Natural killer cell (primary cell): ENCODE data around the gene G2E3. TPM values are rescaled to one million over a fixed set of nuclear protein-coding genes. Genes with fewer than 3 reads are reported as not detected.

ENCODE experiments used
- ATAC-seq, 3 donors: fragments of 150-1000 bp in 2 of 3; fragments of 200-7000 bp in 1 of 3; cut with Tn5 transposase; 1 replicate in 1 of 3; 2 replicates in 2 of 3; pipeline ENCODE4 v1.10.0; 2021; ENCODE audit warnings: mild to moderate bottlenecking in 2 of 3, moderate library complexity in 2 of 3
- DNase-seq, 2 donors: peaks; one replicate each; pipeline versions ENCODE4 v3.0.0 to v3.0.0-alpha.2; 2013 to 2021; ENCODE audit warnings: mixed read lengths in 1 of 2
- H3K27ac ChIP-seq: one replicate; pipeline ENCODE4 v1.5.1; 2013; ENCODE audit warnings: mild to moderate bottlenecking, low read length
- H3K27me3 ChIP-seq: one replicate; pipeline ENCODE4 v1.6.1; 2013; ENCODE audit warnings: low read length; ENCODE audit not compliant: control insufficient read depth, insufficient read depth
- H3K36me3 ChIP-seq: one replicate; pipeline ENCODE4 v1.6.1; 2013; ENCODE audit warnings: low read length; ENCODE audit not compliant: control insufficient read depth, insufficient read depth
- H3K4me1 ChIP-seq: one replicate; pipeline ENCODE4 v1.6.1; 2013; ENCODE audit warnings: low read length; ENCODE audit not compliant: control insufficient read depth, insufficient read depth
- H3K4me3 ChIP-seq: one replicate; pipeline ENCODE4 v1.5.1; 2013; ENCODE audit warnings: low read length
- H3K9me3 ChIP-seq: one replicate; pipeline ENCODE4 v1.6.1; 2013; ENCODE audit warnings: low read length; ENCODE audit not compliant: control insufficient read depth, insufficient read depth
- H3K27ac Mint-ChIP-seq, 2 donors: one replicate each; pipeline ENCODE4 v1.8.0; 2022; ENCODE audit warnings: mild to moderate bottlenecking in 2 of 2, mixed read lengths in 2 of 2, moderate library complexity in 1 of 2
- H3K27me3 Mint-ChIP-seq, 2 donors: one replicate each; pipeline ENCODE4 v1.8.0; 2022; ENCODE audit warnings: low read depth in 2 of 2, mixed read lengths in 2 of 2
- H3K36me3 Mint-ChIP-seq: one replicate; pipeline ENCODE4 v1.8.0; 2022; ENCODE audit warnings: mixed read lengths
- H3K4me1 Mint-ChIP-seq, 2 donors: one replicate each; pipeline ENCODE4 v1.8.0; 2022; ENCODE audit warnings: mixed read lengths in 2 of 2
- H3K4me3 Mint-ChIP-seq: one replicate; pipeline ENCODE4 v1.8.0; 2022; ENCODE audit warnings: mild to moderate bottlenecking, moderate library complexity, mixed read lengths
- H3K9me3 Mint-ChIP-seq, 2 donors: one replicate each; pipeline ENCODE4 v1.8.0; 2022; ENCODE audit warnings: mixed read lengths in 2 of 2
- WGBS: methylation state at CpG from one replicate; pipeline ENCODE4 v1.1.7; 2013; ENCODE audit warnings: missing lambda C conversion rate; ENCODE audit not compliant: insufficient coverage; 5-methylcytosine and 5-hydroxymethylcytosine counted together
- intact Hi-C: fragments of 100-400 bp; cut with micrococcal nuclease; formaldehyde crosslinking; loops from one replicate; pipeline ENCODE4 v1.14.2; 2022
- total RNA-seq, 4 donors: library from RNA; stranded (reverse); fragments of 120-200 nt in 1 of 4; gene quantifications; one replicate each; pipeline versions ENCODE4 v1.2.3 to v1.2.4, GENCODE V29; 2013 to 2022
- TF ChIP-seq, protein P1 (sequence below): fragments of 200-600 bp; IDR thresholded peaks from one replicate; pipeline ENCODE4 v1.8.0; 2022; ENCODE audit warnings: antibody characterized with exemption

The G2E3 gene
- total RNA-seq, 3 donors from 2014 or later (not counting 1 experiment from before 2014, with no cell fraction given): 28.7 to 47.1 (median 33.4) TPM

DNA sequence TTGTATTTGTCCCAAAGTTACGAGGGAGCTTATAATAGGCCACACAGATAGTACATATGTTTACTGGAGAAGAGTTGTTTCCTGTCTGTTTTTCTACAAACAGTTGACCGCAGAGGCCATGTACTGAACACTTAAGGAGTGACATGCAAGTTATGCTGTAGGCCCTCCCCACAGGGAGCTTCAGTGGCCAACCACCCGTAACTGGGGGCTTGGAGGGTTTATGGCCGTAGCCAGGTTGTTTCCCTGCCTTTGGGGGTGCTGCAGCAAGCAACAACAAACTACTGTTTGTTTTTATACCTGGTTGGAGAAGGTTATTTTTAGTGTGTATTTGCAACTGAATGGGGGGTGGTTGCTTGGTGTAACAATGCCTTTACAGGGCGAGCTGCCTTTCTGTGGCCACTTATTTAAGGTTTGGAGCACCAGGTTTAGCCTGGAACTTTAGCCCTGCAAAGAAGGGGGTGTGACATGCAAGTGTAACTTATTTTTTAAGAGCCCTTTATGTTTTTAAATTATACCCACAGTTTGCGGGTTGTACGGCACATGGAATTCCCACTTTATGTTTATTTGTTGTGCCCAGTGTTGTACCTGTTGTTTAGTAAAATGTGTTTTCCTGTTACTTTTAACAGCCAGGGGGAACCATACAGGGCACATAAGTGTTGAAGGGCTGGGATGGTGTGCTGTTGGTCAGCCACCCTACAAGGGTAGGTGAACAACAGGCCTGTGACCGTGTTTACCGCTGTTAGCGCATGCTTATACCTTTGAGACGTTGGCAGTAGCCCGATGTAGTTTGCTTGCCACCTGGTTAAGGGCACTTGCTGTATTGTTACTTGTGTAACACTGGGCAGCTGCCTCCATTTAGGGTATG is 29.9 kb upstream of the G2E3 start:
- peaks cover 0 to 3% of the 10 kb centered on the region in 2 donors for H3K27me3 Mint-ChIP-seq
- intact Hi-C loops: no loop called here
- Histone ChIP-seq H3K4me1 (no peaks in the 10 kb centered on the region), H3K4me3 (no peak overlapping the region), H3K27ac (no peak overlapping the region), H3K36me3 (no peaks in the 10 kb centered on the region), H3K9me3 (no peaks in the 10 kb centered on the region), H3K27me3 (no peaks in the 10 kb centered on the region)
- H3K27ac Mint-ChIP-seq: no peak overlapping the region
- H3K4me3 Mint-ChIP-seq: no peak overlapping the region
- TF ChIP-seq, protein P1, sequence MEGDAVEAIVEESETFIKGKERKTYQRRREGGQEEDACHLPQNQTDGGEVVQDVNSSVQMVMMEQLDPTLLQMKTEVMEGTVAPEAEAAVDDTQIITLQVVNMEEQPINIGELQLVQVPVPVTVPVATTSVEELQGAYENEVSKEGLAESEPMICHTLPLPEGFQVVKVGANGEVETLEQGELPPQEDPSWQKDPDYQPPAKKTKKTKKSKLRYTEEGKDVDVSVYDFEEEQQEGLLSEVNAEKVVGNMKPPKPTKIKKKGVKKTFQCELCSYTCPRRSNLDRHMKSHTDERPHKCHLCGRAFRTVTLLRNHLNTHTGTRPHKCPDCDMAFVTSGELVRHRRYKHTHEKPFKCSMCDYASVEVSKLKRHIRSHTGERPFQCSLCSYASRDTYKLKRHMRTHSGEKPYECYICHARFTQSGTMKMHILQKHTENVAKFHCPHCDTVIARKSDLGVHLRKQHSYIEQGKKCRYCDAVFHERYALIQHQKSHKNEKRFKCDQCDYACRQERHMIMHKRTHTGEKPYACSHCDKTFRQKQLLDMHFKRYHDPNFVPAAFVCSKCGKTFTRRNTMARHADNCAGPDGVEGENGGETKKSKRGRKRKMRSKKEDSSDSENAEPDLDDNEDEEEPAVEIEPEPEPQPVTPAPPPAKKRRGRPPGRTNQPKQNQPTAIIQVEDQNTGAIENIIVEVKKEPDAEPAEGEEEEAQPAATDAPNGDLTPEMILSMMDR: no peak
- H3K36me3 Mint-ChIP-seq: no peaks in the 10 kb centered on the region
- 89% methylated on average over 11 of the region's 12 CpGs for whole genome bisulfite sequencing
- no peaks in the 10 kb centered on the region for H3K9me3 Mint-ChIP-seq
- no peak for DNase-seq
- no peak for ATAC-seq
- H3K4me1 Mint-ChIP-seq: no peaks in the 10 kb centered on the region

DNA sequence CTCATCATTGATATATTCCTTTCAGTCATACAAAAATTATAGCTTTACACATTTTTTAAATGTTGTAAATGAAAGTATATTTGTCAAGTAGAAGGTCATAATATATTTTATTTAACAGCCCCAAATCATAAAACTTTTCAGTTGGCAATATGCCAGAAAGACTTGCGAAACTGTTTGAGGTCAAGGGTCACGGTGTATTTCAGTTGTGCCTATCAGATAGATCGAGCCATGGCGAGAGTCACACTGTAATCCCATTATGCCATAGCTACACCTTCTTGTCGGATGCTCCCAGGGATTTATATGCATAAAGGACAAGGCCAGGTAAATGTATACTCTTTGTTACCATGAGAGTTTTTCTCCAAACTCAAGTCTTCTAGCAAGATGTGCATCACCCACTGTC is 26.7 kb upstream of the G2E3 start:
- Histone ChIP-seq H3K9me3 (no peaks in the 10 kb centered on the region), H3K27ac (no peak overlapping the region), H3K36me3 (no peaks in the 10 kb centered on the region), H3K4me1 (no peaks in the 10 kb centered on the region), H3K4me3 (no peak overlapping the region), H3K27me3 (no peaks in the 10 kb centered on the region)
- 96% methylated on average over 5 of the region's 5 CpGs for WGBS
- no peak overlapping the region for H3K4me3 Mint-ChIP-seq
- TF ChIP-seq, protein P1: no peak
- no peak overlapping the region for H3K27ac Mint-ChIP-seq
- DNase-seq: no peak
- intact Hi-C loops: no loop called here
- no peaks in the 10 kb centered on the region for H3K4me1 Mint-ChIP-seq
- H3K36me3 Mint-ChIP-seq: no peaks in the 10 kb centered on the region
- no peaks in the 10 kb centered on the region for H3K9me3 Mint-ChIP-seq
- no peak for ATAC-seq
- H3K27me3 Mint-ChIP-seq: peaks cover 13 to 18% of the 10 kb centered on the region in 2 donors

DNA sequence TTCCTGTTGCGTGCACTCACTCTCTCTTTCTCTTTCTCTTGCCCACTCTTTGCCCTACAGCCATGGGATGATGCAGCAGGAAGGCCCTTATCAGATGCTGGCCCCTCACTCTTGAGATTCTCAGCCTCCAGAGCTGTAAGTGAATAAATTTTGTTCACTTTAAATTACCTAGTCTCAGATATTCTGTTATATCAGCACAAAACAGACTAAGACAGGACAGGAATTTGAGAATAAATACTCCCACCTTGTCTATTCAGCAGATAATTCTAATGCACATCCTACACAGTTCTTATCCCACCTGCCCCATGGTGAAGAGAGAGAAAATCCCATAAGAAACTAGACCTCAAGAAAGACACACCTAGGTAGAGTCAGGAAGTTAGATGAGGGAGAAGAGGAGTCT is 25.8 kb upstream of the G2E3 start:
- H3K4me3 ChIP-seq: no peak overlapping the region
- no peaks in the 10 kb centered on the region for H3K27me3 ChIP-seq
- no peaks in the 10 kb centered on the region for H3K4me1 ChIP-seq
- no peaks in the 10 kb centered on the region for H3K36me3 ChIP-seq
- Mint-ChIP-seq H3K4me3 (no peak overlapping the region), H3K27me3 (peaks cover 21 to 26% of the 10 kb centered on the region in 2 donors), H3K9me3 (no peaks in the 10 kb centered on the region), H3K27ac (no peak overlapping the region), H3K36me3 (no peaks in the 10 kb centered on the region), H3K4me1 (no peaks in the 10 kb centered on the region)
- H3K9me3 ChIP-seq: no peaks in the 10 kb centered on the region
- no peak for DNase-seq
- H3K27ac ChIP-seq: no peak overlapping the region
- no peak for ATAC-seq
- intact Hi-C loops: no loop called here
- TF ChIP-seq, protein P1: no peak
- 83% methylated on average over 1 of the region's 1 CpG for WGBS
